Inflammatory macrophage treated with lipopolysaccharide for 4 hours (primary cell): ENCODE results near the gene VDR.
"Not testable (repeated sequence)": the region's sequence is repeated elsewhere in the genome, so short reads cannot be mapped to it uniquely, and the experiment has no call there.

Experiments
- DNase-seq: peaks from one replicate; pipeline ENCODE4 v3.0.0-alpha.2; 2020

VDR gene

DNA sequence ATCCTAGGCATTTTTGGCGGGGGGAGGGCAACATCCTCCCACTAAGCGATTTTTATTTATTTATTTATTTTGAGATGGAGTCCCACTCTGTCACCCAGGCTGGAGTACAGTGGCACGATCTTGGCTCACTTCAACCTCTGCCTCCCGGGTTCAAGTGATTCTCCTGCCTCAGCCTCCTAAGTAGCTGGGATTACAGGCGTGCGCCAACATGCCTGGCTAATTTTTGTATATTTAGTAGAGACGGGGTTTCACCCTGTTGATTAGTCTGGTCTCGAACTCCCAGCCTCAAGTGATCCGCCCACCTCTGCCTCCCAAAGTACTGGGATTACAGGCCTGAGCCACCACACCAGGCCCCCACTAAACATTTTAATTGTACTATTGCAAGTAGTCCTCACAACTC, 95.3 kb downstream of the VDR start:
- not testable (repeated sequence) for DNase-seq

- DNase-seq, result peak; percentile 69
These were observed 96.0 kb downstream of the VDR start for GRCh38 chr12:47808574-47809365.

DNA sequence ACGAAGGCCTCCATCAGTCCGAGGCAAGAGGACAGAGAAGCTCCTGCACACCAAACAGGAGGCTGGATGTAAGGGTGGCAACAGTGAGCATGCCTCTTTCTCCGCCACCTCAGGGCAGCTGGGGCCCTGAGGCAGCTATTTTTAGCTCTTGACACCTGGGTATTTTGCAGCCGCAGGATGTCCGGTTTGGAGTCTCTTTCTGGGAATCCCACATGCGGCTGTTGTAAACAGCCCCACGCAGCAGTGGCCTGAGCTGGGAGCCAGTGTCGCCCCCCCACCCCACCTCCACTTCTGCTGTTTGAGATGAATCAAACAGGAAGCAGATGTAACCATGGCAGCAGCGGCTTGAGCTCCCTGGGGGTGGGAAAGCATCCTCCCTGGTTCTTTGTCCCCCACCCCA, 96.7 kb downstream of the VDR start:
- no peak for DNase-seq

DNA sequence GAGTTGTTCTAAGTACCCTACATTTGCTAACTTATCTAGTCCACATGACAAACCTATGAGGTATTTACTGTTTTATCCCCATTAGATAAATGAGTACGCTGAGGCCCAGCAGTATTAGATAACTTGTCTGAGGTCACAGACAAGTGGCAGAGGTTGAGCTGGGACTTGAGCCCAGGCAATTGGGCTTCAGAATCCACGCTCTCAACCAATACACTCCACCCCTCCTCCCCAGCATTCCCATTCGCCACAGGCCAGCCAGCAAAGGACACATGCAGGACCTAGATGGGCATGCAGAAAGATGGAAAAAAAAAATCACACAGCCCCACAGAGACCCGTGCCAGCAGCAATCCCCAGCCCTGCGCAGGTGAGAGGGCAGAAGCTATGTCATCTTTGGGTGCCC, 97.5 kb downstream of the VDR start:
- no peak for DNase-seq

DNA sequence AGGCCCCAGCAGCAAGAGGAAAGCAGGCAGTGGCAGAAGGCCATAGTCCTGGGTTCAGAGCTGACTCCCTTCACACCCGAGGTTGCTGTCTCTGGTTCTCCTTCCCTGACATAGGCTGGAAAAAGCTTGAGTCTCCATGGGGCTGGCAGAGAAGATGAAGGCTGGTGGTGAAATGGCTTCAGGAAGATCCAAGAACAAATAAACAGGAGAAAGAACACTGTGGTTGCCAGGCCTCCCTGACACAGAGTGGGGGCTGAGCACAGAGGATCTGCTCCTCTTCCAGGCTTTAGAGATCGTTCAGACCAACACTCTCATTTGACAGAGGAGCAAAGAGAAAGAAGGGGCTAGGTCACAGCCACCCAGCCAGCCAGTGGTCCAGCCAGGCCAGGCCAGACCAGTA, 99.4 kb downstream of the VDR start:
- no peak for DNase-seq

GRCh38 chr12:47804171-47804570, 100.6 kb downstream of the VDR start:
- no peak for DNase-seq

DNA sequence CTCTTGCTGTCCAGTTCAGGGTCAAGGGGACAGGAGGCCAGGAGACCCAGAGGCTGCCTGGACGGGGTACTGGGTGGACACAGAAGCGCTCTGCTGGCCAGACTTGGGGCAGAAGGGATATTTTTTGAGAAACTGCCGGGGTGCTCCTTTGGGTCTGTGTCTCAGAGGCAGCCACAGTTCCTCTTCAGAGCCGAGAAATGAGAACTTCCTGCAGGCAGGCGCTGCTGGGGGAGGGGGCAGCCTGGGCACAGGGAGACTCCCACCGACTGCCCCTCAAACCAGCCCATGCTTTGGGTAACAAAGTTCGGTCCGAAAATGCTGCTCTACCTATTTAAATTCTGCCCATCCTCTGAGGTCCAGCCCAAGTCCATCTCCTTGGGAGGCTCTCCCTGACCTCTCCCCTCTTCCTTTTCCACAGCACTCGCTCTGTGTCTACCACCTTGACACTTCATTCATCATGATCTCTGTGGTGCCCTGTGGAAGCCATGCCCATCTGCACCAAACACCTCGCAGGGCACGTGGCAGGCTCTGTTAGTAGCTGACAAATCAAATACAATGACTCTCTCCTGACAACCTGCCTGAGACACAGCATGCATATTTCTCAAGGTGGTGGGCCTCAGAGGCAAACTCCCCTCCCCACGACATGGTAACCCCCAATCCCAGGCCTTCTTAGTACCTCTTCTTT, 101.5 kb downstream of the VDR start:
- peak; percentile 34 for DNase-seq

DNA sequence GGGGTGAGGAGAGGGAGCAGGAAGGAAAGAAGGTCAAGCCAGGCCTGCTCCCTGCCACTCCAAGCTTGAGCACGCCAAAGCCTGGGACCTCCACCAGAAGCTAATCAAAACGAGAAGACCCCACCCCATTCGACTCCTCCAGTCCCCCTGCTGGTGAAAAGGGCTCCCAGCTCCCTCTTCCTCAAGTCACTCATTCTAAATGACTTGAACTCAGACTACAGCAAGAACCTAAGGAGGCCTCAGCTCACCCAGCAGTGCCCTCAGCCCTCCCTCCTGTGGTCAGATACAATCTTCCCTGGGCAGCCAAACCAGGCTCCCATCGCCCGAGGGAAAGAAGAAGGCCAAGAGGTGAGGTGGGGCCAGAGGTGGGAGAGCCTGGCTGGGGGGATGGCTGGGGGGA, 102.5 kb downstream of the VDR start:
- peak; percentile 9 for DNase-seq

- DNase-seq, result no peak
These were observed 102.9 kb downstream of the VDR start for GRCh38 chr12:47801904-47802246.

GRCh38 chr12:47801170-47801903, 103.5 kb downstream of the VDR start:
- peak; percentile 58 for DNase-seq

- DNase-seq, result no peak
These were observed 104.2 kb downstream of the VDR start for GRCh38 chr12:47800582-47800981.

DNA sequence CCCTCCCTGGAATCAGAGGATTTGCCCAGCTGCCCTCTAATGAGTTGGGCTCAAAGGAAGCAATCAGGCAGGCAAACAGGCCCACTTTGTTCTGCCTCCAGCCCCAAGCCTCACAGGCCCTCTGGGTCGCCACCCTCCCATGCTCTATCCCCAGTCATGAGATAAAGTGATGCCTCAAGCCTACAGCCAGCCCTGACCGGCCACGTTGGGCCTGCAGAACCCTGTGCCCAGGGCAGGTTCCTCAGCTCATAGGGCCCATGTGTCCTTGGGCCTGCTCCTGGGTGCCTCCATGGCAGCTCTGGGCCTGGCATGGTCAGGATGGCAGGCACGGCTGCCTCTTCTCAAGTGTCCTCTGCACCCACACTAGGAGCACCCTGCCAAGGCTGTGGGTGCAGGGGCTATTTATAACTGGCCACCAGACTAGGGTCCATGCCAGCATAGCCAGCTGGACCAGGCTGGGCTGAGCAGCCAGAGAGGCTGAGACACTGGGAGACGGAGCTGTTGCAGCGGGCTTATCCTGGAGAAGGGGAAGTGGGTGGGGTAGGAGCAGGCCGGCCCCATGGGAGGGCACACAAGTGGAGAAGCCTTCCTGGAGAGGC, 105.3 kb downstream of the VDR start:
- peak; percentile 40 for DNase-seq

GRCh38 chr12:47798382-47798948, 106.3 kb downstream of the VDR start:
- DNase-seq, result no peak

- no peak for DNase-seq
These were observed 107.4 kb downstream of the VDR start for GRCh38 chr12:47797441-47797840.

- DNase-seq, result no peak
These were observed 108.9 kb downstream of the VDR start for GRCh38 chr12:47795814-47796411.

DNA sequence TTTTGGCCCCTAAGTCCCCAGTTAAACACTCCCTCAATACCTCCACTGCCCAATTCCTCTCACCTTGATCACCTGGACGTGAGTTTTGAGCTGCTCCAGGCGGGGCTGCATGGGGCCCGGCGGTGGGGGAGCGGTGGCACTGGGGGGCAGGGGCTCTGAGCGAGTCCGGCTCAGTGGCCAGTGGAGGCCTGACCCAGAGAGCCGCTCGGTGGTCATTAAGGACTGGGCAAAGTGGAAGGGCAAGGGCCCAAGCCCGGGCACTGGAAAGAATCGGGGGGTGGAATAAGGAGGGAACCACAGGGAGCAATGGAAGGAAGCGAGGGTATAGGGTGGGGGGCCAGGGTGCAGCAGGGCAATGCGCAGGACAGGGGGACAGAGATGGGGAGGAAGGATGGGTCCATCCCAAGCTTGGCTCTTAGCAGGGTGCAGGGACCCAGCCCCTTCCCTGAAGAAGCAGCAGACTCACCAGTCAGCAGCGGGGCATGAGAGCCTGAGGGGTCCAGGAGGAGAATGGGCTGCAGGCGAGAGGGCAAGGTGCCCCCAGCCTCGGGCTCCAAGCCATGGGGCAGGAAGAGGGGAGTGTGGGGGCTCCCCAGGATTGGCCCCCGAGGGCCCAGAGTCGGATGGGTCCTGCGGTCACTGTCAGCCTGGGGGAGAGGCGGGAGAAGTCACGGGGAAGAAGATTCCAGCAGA, 109.5 kb downstream of the VDR start:
- no peak for DNase-seq

- DNase-seq, result no peak
These were observed 110.1 kb downstream of the VDR start for GRCh38 chr12:47794679-47795078.

DNA sequence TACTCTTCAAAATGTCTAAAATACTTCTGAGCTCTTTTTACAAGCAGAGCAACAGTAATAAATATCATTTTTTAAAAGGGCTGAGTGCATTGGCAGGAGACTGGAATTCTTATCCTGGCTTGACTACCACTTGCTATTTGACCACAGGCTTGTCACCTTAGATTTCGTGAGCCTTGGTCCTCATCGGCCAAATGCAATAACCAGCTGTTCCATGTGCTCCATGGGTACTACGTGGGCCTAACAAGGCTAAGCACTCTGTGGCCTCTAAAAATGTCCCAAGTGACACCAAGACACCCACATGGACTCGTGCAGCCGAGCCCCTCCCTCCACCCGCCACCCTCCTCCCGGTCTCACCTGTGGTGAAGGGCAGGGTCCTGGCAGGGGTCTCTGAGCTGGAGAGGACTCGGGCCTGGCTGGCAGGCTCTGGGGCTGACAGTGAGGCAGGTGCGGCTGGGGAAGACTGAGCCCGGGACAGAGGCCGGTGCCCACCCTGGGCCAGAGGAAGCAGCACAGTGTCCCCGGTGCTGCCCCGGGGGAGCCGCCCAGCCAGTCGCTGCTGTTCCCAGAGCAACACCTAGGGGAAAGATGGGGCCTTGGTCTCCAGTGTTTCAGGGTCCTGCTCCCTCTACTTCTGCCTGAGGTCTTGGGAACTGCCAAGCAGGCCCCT, 111.6 kb downstream of the VDR start:
- DNase-seq, result no peak

DNA sequence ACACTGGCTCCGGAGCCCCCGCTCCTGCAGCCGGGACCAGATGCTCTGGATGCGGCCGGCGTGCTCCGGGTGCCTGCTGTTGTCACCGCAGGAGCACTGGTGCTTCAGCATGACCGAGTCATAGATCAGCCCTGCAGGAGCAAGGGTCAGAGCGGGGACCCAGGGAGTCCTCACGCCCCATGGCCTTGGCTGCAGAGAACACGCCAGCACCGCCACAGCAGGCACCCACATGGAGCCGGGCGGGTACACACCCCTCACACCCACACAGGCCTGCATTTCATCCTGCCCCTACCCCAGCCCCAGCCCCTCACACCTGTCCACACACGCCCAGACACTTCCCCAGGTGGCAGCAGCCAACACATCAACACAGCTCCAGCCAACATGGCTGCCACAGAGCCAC, 112.9 kb downstream of the VDR start:
- no peak for DNase-seq
